Measurements from ENCODE around the gene CBFA2T3. TPM values are rescaled to one million over a fixed set of nuclear protein-coding genes. Genes with fewer than 3 reads are reported as not detected.

Gene CBFA2T3
- total RNA-seq, 4 donors from 2014 or later, result 0.78 to 5.0 (median 2.8) TPM

GRCh38 chr16:88878967-88879787 lies 97.8 kb downstream of the CBFA2T3 start:
- TF ChIP-seq POLR2A (IDR thresholded peaks at IDR 0.05) (no peak), EP300 (IDR thresholded peaks at IDR 0.05) (no peak), CTCF (IDR thresholded peaks at IDR 0.05) (no peak)
- Histone ChIP-seq H3K36me3 (peaks cover 0 to 24% (median 0%) of the 10 kb centered on the region in 3 donors), H3K27ac (no peak overlapping the region), H3K9me3 (no peaks in the 10 kb centered on the region), H3K4me1 (peaks cover 0 to 20% (median 0%) of the 10 kb centered on the region in 4 donors), H3K27me3 (peaks cover 0 to 13% of the 10 kb centered on the region in 2 donors), H3K4me3 (no peak overlapping the region)
- WGBS, 2 donors, result 85 to 88% methylated on average over 43 to 45 of the region's 45 CpGs
- no peak for DNase-seq (ENCODE audit: low spot score in 2 of 2)

GRCh38 chr16:88878356-88878755 lies 98.7 kb downstream of the CBFA2T3 start:
- Histone ChIP-seq H3K9me3 (no peaks in the 10 kb centered on the region), H3K4me3 (no peak overlapping the region), H3K27me3 (peaks cover 0 to 13% of the 10 kb centered on the region in 2 donors), H3K36me3 (peaks cover 0 to 24% (median 0%) of the 10 kb centered on the region in 3 donors), H3K27ac (no peak overlapping the region), H3K4me1 (peaks cover 0 to 20% (median 0%) of the 10 kb centered on the region in 4 donors)
- 93 to 97% methylated on average over 19 to 20 of the region's 20 CpGs for WGBS, 2 donors
- TF ChIP-seq CTCF (IDR thresholded peaks at IDR 0.05) (no peak), EP300 (IDR thresholded peaks at IDR 0.05) (no peak), POLR2A (IDR thresholded peaks at IDR 0.05) (no peak)
- no peak for DNase-seq (ENCODE audit: low spot score in 2 of 2)

- WGBS, 2 donors, result 85 to 92% methylated on average over 17 to 20 of the region's 20 CpGs
- Histone ChIP-seq H3K27me3 (peaks cover 0 to 13% of the 10 kb centered on the region in 2 donors), H3K4me1 (peaks cover 0 to 20% (median 0%) of the 10 kb centered on the region in 4 donors), H3K27ac (no peak overlapping the region), H3K4me3 (no peak overlapping the region), H3K9me3 (no peaks in the 10 kb centered on the region), H3K36me3 (peaks cover 0 to 24% (median 0%) of the 10 kb centered on the region in 3 donors)
- TF ChIP-seq CTCF (IDR thresholded peaks at IDR 0.05), result no peak
- TF ChIP-seq EP300 (IDR thresholded peaks at IDR 0.05), result no peak
- no peak for TF ChIP-seq POLR2A (IDR thresholded peaks at IDR 0.05)
- no peak for DNase-seq (ENCODE audit: low spot score in 2 of 2)
Observed at GRCh38 chr16:88877564-88878289, 99.3 kb downstream of the CBFA2T3 start.

GRCh38 chr16:88876942-88877526 lies 100.0 kb downstream of the CBFA2T3 start:
- Histone ChIP-seq H3K27ac (no peak overlapping the region), H3K4me3 (no peak overlapping the region), H3K27me3 (peaks cover 0 to 14% of the 10 kb centered on the region in 2 donors), H3K4me1 (peaks cover 0 to 16% (median 0%) of the 10 kb centered on the region in 4 donors), H3K9me3 (no peaks in the 10 kb centered on the region), H3K36me3 (peaks cover 0 to 24% (median 0%) of the 10 kb centered on the region in 3 donors)
- TF ChIP-seq EP300 (IDR thresholded peaks at IDR 0.05) (no peak), CTCF (IDR thresholded peaks at IDR 0.05) (no peak), POLR2A (IDR thresholded peaks at IDR 0.05) (no peak)
- DNase-seq (ENCODE audit: low spot score in 2 of 2), result no peak
- WGBS, 2 donors, result 82 to 83% methylated on average over 21 to 25 of the region's 33 CpGs

Measured in tibial nerve (tissue), 4 donors.